HG03521 (cell line): ENCODE data around the gene OLFM3.

Experiments
- ATAC-seq: cut with Tn5 transposase; IDR thresholded peaks from one replicate; pipeline ENCODE4 v1.9.1; 2021; ENCODE audit warnings: mild to moderate bottlenecking, moderate library complexity; ENCODE audit not compliant: unreplicated experiment

OLFM3 gene

GRCh38 chr1:101953623-101954022 is 43.1 kb downstream of the OLFM3 start:
- no peak for ATAC-seq

GRCh38 chr1:101945884-101946283 is 50.8 kb downstream of the OLFM3 start:
- no peak for ATAC-seq

- ATAC-seq, result no peak
Observed at GRCh38 chr1:101943237-101943636, 53.5 kb downstream of the OLFM3 start.

GRCh38 chr1:101942516-101943193 is 54.1 kb downstream of the OLFM3 start:
- no peak for ATAC-seq

GRCh38 chr1:101938681-101939080 is 58.0 kb downstream of the OLFM3 start:
- ATAC-seq, result no peak

GRCh38 chr1:101929343-101929742 is 67.4 kb downstream of the OLFM3 start:
- ATAC-seq, result no peak

- no peak for ATAC-seq
Observed at GRCh38 chr1:101928829-101929228, 67.9 kb downstream of the OLFM3 start.

GRCh38 chr1:101924700-101925099 is 72.0 kb downstream of the OLFM3 start:
- ATAC-seq, result no peak

- ATAC-seq, result no peak
Observed at GRCh38 chr1:101920577-101920976, 76.1 kb downstream of the OLFM3 start.

- no peak for ATAC-seq
Observed at GRCh38 chr1:101918277-101918676, 78.4 kb downstream of the OLFM3 start.

- ATAC-seq, result no peak
Observed at GRCh38 chr1:101915597-101915996, 81.1 kb downstream of the OLFM3 start.

- ATAC-seq, result no peak
Observed at GRCh38 chr1:101914473-101915242, 82.1 kb downstream of the OLFM3 start.

- ATAC-seq, result no peak
Observed at GRCh38 chr1:101911894-101912293, 84.8 kb downstream of the OLFM3 start.

GRCh38 chr1:101908980-101909379 is 87.7 kb downstream of the OLFM3 start:
- ATAC-seq, result no peak

- no peak for ATAC-seq
Observed at GRCh38 chr1:101907264-101907663, 89.5 kb downstream of the OLFM3 start.

- ATAC-seq, result no peak
Observed at GRCh38 chr1:101905283-101905835, 91.4 kb downstream of the OLFM3 start.

GRCh38 chr1:101902199-101902598 is 94.5 kb downstream of the OLFM3 start:
- no peak for ATAC-seq

GRCh38 chr1:101898137-101898536 is 98.6 kb downstream of the OLFM3 start:
- no peak for ATAC-seq

- ATAC-seq, result no peak
Observed at GRCh38 chr1:101884621-101885020, 112.1 kb downstream of the OLFM3 start.

- ATAC-seq, result no peak
Observed at GRCh38 chr1:101875891-101876290, 120.8 kb downstream of the OLFM3 start.

- ATAC-seq, result no peak
Observed at GRCh38 chr1:101873672-101874071, 123.1 kb downstream of the OLFM3 start.

- no peak for ATAC-seq
Observed at GRCh38 chr1:101859941-101860340, 136.8 kb downstream of the OLFM3 start.
